GM12878 (cell line): ENCODE results near the gene MAST3. TPM values are rescaled to one million over a fixed set of nuclear protein-coding genes. Genes with fewer than 3 reads are reported as not detected.

ENCODE experiments used
- ATAC-seq: fragments of 200-7000 bp; cut with Tn5 transposase; 3 replicates; pipeline ENCODE4 v1.9.1; 2020; ENCODE audit warnings: mild to moderate bottlenecking, moderate library complexity
- BruUV-seq: library from RNA; stranded (reverse); fragments of 400-500 nt; replicated peaks from 2 replicates; lab custom pipeline; 2021; lab: Mats Ljungman, UMichigan
- CTCF ChIA-PET: fragments of 300-600 bp; sonication (Branson Sonifier 250); formaldehyde crosslinking; extraction: SDS; loops from one replicate; lab custom pipeline; 2021; ENCODE audit warnings: inconsistent platforms; lab: Yijun Ruan, JAX
- POLR2A ChIA-PET: fragments of 350-600 bp; formaldehyde crosslinking; extraction: SDS; loops from one replicate; lab custom pipeline; 2021; ENCODE audit warnings: inconsistent platforms; lab: Charles Lee
- RAD21 ChIA-PET: fragments of 300-600 bp; sonication (Branson Sonifier 250); formaldehyde crosslinking; loops from one replicate; lab custom pipeline; 2023; ENCODE audit warnings: antibody characterized with exemption; ENCODE audit not compliant: unreplicated experiment; lab: Charles Lee
- SMC1A ChIA-PET: fragments of 300-600 bp; sonication (Branson Sonifier 250); formaldehyde crosslinking; loops from one replicate; lab custom pipeline; 2023; ENCODE audit not compliant: unreplicated experiment, uncharacterized antibody; lab: Charles Lee
- DNase-seq: peaks from one replicate; pipeline ENCODE4 v3.0.0-alpha.2; 2011; ENCODE audit warnings: low read depth, low spot score
- FAIRE-seq: peaks from 3 replicates; lab custom pipeline; 2011; peaks lifted over from hg19 to GRCh38; lab: Jason Lieb, UNC
- H2AFZ ChIP-seq: 2 replicates; pipeline ENCODE4 v1.6.0; 2011; ENCODE audit warnings: low read depth, low read length, control low read depth; ENCODE audit not compliant: control insufficient read depth
- H3K27ac ChIP-seq: 2 replicates; pipeline ENCODE4 v1.5.1; 2011; ENCODE audit warnings: control low read depth; ENCODE audit not compliant: control insufficient read depth, insufficient read depth
- H3K27me3 ChIP-seq, 2 experiments: replicated peaks in 1 of 2; 2 replicates each; pipeline versions ENCODE4 v1.6.0 to v1.6.1; 2011; ENCODE audit warnings: low read length in 1 of 2; ENCODE audit not compliant: control insufficient read depth in 2 of 2, insufficient read depth in 2 of 2
- H3K36me3 ChIP-seq, 2 experiments: 2 replicates each; pipeline ENCODE4 v1.5.1; 2011; ENCODE audit warnings: low read length in 1 of 2; ENCODE audit not compliant: control insufficient read depth in 2 of 2, insufficient read depth in 2 of 2
- H3K4me1 ChIP-seq: 2 replicates; pipeline ENCODE4 v1.6.1; 2011; ENCODE audit warnings: mild to moderate bottlenecking, low read length, moderate library complexity, mixed read lengths; ENCODE audit not compliant: control insufficient read depth, insufficient read depth
- H3K4me2 ChIP-seq: 2 replicates; pipeline ENCODE4 v1.6.0; 2011; ENCODE audit warnings: control low read depth; ENCODE audit not compliant: control insufficient read depth, insufficient read depth
- H3K4me3 ChIP-seq: fragments of 200-600 bp; sonication (generic); 2 replicates; pipeline ENCODE4 v1.5.1; 2016
- H3K79me2 ChIP-seq: 2 replicates; pipeline ENCODE4 v1.6.0; 2011; ENCODE audit warnings: low read length; ENCODE audit not compliant: control insufficient read depth, insufficient read depth
- H3K9ac ChIP-seq: 2 replicates; pipeline ENCODE4 v1.8.0; 2011; ENCODE audit warnings: low read length, control low read depth, mixed read lengths; ENCODE audit not compliant: control insufficient read depth, insufficient read depth
- H3K9me3 ChIP-seq: replicated peaks from 3 replicates; pipeline ENCODE4 v1.5.1; 2011; ENCODE audit warnings: mild to moderate bottlenecking, low read length; ENCODE audit not compliant: control insufficient read depth, insufficient read depth
- H4K20me1 ChIP-seq: 2 replicates; pipeline ENCODE4 v1.6.0; 2011; ENCODE audit not compliant: control insufficient read depth, insufficient read depth
- CHD2 ChIP-seq: IDR thresholded peaks from 2 replicates; pipeline ENCODE4 v1.6.1; 2011; ENCODE audit warnings: low read depth, low read length, improper control_type of control experiment, borderline replicate concordance
- E2F8 ChIP-seq: fragments of 450-650 bp; IDR thresholded peaks from 2 replicates; pipeline ENCODE4 v1.6.1; 2018; ENCODE audit warnings: mild to moderate bottlenecking, low read depth, moderate library complexity; ENCODE audit not compliant: partially characterized antibody
- FOS ChIP-seq: IDR thresholded peaks from 3 replicates; pipeline ENCODE4 v1.6.1; 2011; ENCODE audit warnings: borderline replicate concordance; ENCODE audit not compliant: insufficient read length; ENCODE audit errors: extremely low read depth
- HDGF ChIP-seq: fragments of 450-650 bp; IDR thresholded peaks from 2 replicates; pipeline ENCODE4 v1.6.1; 2016; ENCODE audit warnings: antibody characterized with exemption
- IRF3 ChIP-seq: fragments of 450-650 bp; IDR thresholded peaks from 2 replicates; pipeline ENCODE4 v1.6.1; 2014; ENCODE audit warnings: mild to moderate bottlenecking
- POLR2AphosphoS2 ChIP-seq: IDR thresholded peaks from 2 replicates; pipeline ENCODE4 v1.6.1; 2011; ENCODE audit warnings: low read depth, mild to moderate bottlenecking, low read length, improper control_type of control experiment, moderate library complexity
- POLR2AphosphoS5 ChIP-seq: IDR thresholded peaks from 2 replicates; pipeline ENCODE4 v1.6.1; 2011; ENCODE audit warnings: mild to moderate bottlenecking, low read length, inconsistent platforms
- RAD51 ChIP-seq: fragments of 450-650 bp; IDR thresholded peaks from 2 replicates; pipeline ENCODE4 v1.6.1; 2016; ENCODE audit warnings: moderate library complexity, mild to moderate bottlenecking, inconsistent platforms
- RELA ChIP-seq: fragments of 450-650 bp; IDR thresholded peaks from 2 replicates; pipeline ENCODE4 v1.8.0; 2014; ENCODE audit warnings: borderline replicate concordance; ENCODE audit not compliant: partially characterized antibody
- TARDBP ChIP-seq: IDR thresholded peaks from 2 replicates; pipeline ENCODE4 v1.6.1; 2016; ENCODE audit warnings: borderline replicate concordance
- ZBTB4 ChIP-seq: fragments of 450-650 bp; formaldehyde crosslinking; IDR thresholded peaks from 2 replicates; pipeline ENCODE4 v1.4.0; 2022; ENCODE audit warnings: mild to moderate bottlenecking, moderate library complexity
- WGBS: methylation state at CpG from one replicate; pipeline ENCODE4 v1.1.6; 2016; ENCODE audit warnings: low lambda C conversion rate; ENCODE audit not compliant: insufficient replicate concordance, insufficient coverage; ENCODE audit errors: missing lambda C conversion rate; 5-methylcytosine and 5-hydroxymethylcytosine counted together
- in situ Hi-C: fragments of 300-500 bp; cut with MboI; formaldehyde crosslinking; loops from 9 replicates; pipeline ENCODE4 v1.14.3; 2018; ENCODE audit warnings: mixed read lengths
- intact Hi-C: fragments of 100-400 bp; cut with micrococcal nuclease; formaldehyde crosslinking; loops from one replicate; pipeline ENCODE4 v1.14.2; 2022; ENCODE audit not compliant: unreplicated experiment
- polyA plus RNA-seq, 11 experiments: library from polyadenylated mRNA; depleted of rRNA in 4 of 11; unstranded in 6 of 11; stranded (reverse) in 5 of 11; fragments of >200 nt; fragmentation: Nextera tagmentation in 4 of 11; fragmentation: Illumina TruSeq in 1 of 11; extraction: Ambion mirVana in 4 of 11; extraction: Trizol in 1 of 11; gene quantifications; 1 replicate in 1 of 11; 2 replicates in 10 of 11; pipeline versions ENCODE4 v1.2.1 to v1.2.3, GENCODE V29; 2011 to 2016; ENCODE audit warnings: inconsistent platforms in 2 of 11, missing spikeins in 2 of 11, low read depth in 1 of 11
- total RNA-seq, 4 experiments: library from RNA; depleted of rRNA in 3 of 4; stranded (reverse); fragments of >200 nt in 3 of 4; fragmentation: Illumina TruSeq in 1 of 4; extraction: Trizol in 1 of 4; gene quantifications; 2 replicates each; pipeline versions ENCODE4 v1.2.1 to v1.2.3, GENCODE V29; 2013 to 2021

Gene MAST3
- total and polyA plus RNA-seq, 10 of the 15 experiments (the other 5 are each of a cell fraction or from before 2014, with no cell fraction given) = 3.0 to 22.2 (median 7.5) TPM

GRCh38 chr19:18171605-18172327 lies 74.2 kb downstream of the MAST3 start:
- H3K9me3 ChIP-seq = no peaks in the 10 kb centered on the region
- H3K4me3 ChIP-seq = no peak overlapping the region
- ChIA-PET POLR2A (interaction anchor here (0.5 to 3.0 kb wide), 12 partner anchors 9 to 171 kb away, joined by 3 to 24 read pairs (median 4); partner anchors contain the start of genes JUND, MPV17L2 and PIK3R2), CTCF (interaction anchor here (0.9 to 2.0 kb wide), 9 partner anchors 11 to 108 kb away, joined by 3 to 9 read pairs (median 4); no protein-coding TSS in a partner anchor), SMC1A (interaction anchor here (1.0 to 2.3 kb wide), 11 partner anchors 10 to 80 kb away, joined by 3 to 20 read pairs (median 5); partner anchors contain the start of genes MPV17L2 and PIK3R2), RAD21 (interaction anchor here (0.8 to 3.2 kb wide), 18 partner anchors 9 to 133 kb away, joined by 3 to 29 read pairs (median 6); partner anchors contain the start of genes JUND, MAST3, MPV17L2 and PIK3R2)
- peak overlapping the region; percentile 85 for H3K4me2 ChIP-seq
- no TSS peak for BruUV-seq
- WGBS = 25% methylated on average over 8 of the region's 8 CpGs
- ATAC-seq = peak; percentile 5
- no peaks in the 10 kb centered on the region for H4K20me1 ChIP-seq
- peak overlapping the region; percentile 28; the same call in 1 of the 2 replicates for H3K9ac ChIP-seq
- DNase-seq = no peak
- peaks cover 6 to 9% of the 10 kb centered on the region in 2 experiments; a peak in 3 of 4 replicates for H3K36me3 ChIP-seq
- FAIRE-seq = no peak
- no peak overlapping the region for H2AFZ ChIP-seq
- intact Hi-C loops = loop anchor here (2.0 to 5.0 kb wide), 3 partner anchors 19 to 224 kb away; partner anchors contain the start of genes MAST3 and PIK3R2
- H3K27ac ChIP-seq = peak overlapping the region; percentile 79
- H3K27me3 ChIP-seq = no peaks in the 10 kb centered on the region
- in situ Hi-C loops = no loop called here
- peaks cover 57% of the 10 kb centered on the region for H3K4me1 ChIP-seq
- peaks cover 28% of the 10 kb centered on the region for H3K79me2 ChIP-seq
- TF ChIP-seq IRF3 = no peak
- TF ChIP-seq RELA = no peak
- TF ChIP-seq FOS = no peak
- TF ChIP-seq RAD51 = no peak
- no peak for TF ChIP-seq E2F8
- no peak for TF ChIP-seq TARDBP
- TF ChIP-seq CHD2 = 0 out of 2 replicates have a peak, but pooled peaks have one; percentile 18
- no peak for TF ChIP-seq ZBTB4 (CRISPR knock-in tag)
- TF ChIP-seq POLR2AphosphoS2 = peak; percentile 21; the same call in 1 of the 2 replicates
- peak; percentile 98 for TF ChIP-seq HDGF
- TF ChIP-seq POLR2AphosphoS5 = no peak
